GM21786 (cell line): ENCODE data around the gene SCYGR5.
"Not testable (repeated sequence)": the region's sequence is repeated elsewhere in the genome, so short reads cannot be mapped to it uniquely, and the experiment has no call there.

ENCODE experiments used
- ATAC-seq: cut with Tn5 transposase; IDR thresholded peaks from one replicate; pipeline ENCODE4 v1.9.1; 2021; ENCODE audit not compliant: unreplicated experiment

Gene SCYGR5

DNA sequence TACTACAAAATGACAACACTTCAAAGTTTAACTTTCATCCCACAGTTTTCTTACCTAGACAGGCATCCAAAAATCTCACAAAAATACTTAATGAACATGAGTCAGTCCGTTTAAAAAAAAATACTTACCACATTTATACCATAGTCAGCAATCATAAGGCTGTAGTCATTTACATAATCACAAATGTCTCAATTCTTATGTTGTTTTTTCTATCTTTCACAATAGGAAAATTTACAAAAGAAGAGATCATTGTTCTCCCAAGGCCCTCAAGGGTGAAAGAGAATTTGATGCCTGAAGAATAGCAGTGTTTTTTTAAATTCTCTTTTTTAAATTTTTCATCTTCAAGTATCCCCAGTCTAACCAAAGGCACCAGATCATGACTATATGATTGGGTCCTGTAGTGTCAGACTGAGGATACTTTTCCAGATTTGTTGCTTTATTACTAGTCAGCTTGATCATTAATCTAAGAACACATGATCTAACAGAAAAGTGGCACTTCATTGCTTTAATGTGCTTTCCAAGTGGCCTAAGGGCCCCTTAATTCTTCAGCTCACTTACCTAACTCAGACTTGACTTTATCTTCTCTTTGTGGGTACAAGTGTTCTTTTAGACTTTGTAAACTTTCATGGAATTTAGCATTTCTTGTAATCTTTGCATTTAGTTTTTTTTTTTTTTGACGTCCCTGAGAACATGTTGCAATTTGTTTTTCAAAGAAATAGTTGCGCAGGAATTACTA, 4.7 kb downstream of the SCYGR5 start:
- ATAC-seq = no peak

DNA sequence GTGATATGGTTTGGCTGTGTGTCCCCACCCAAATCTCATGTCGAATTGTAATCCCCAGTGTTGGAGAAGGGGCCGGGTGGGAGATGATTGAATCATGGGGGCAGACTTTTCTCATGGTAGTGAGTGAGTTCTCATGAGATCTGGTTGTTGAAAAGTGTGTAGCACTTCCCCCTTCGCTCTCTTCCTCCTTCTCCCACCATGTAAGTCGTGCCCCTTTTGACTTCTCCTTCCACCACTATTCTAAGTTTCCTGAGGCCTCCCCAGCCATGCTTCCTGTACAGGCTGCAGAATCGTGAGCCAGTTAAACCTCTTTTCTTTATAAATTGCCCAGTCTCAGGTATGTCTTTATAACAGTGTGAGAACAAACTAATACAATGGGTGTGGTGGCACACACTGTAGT, 7.0 kb downstream of the SCYGR5 start:
- not testable (repeated sequence) for ATAC-seq

DNA sequence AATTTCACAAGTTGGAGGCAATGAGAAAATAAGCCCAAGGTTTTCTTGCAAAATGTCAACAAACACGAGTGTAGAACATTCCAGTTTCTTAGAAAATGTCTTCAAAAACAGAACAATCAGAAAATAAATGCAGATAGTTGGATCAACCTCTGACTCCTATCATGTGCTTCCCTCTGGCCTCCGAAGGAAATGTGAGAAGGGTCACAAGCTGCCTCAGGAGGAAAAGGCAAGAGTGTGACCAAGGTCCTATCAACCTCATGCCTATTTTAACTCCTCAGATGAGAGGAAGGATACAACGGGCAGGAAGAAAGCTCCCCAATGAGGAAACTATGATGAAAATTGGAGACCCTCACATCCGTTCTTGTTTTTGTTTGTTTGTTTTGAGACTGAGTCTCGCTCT, 7.9 kb downstream of the SCYGR5 start:
- no peak for ATAC-seq

DNA sequence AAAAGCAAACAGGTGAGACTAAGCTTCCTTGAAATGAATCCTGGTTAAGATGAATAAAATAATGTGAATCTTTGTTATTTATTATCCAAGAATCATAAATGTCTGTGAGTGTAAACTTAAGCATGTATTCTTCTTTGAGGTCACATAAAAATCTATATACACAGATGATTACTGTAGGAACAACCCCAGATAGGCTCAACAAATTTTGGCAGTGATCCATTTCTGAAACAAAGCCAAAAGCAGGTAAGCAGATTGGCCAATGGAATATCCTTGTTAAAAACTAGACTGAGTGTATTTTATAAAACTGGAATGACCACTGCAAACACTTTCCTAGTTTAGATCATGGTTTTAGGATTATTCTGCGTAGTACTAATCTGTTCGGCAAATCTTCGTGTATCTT, 11.3 kb downstream of the SCYGR5 start:
- ATAC-seq = no peak

DNA sequence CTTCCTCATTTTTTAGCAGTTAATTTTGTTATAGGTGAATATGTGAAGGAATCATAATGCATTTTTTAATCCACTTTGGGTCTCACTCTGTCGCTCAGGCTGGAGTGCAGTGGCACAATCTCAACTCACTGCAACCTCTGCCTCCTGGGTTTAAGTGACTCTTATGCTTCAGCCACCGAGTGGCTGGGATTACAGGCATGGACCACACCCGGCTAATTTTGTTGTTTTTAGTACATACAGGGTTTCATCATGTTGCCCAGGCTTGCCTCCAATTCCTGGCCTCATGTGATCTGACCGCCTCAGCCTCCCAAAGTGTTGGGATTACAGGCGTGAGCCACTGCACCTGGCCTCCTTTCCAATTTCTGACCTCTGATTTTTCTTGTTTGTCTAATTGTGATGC, 17.7 kb downstream of the SCYGR5 start:
- ATAC-seq = no peak

DNA sequence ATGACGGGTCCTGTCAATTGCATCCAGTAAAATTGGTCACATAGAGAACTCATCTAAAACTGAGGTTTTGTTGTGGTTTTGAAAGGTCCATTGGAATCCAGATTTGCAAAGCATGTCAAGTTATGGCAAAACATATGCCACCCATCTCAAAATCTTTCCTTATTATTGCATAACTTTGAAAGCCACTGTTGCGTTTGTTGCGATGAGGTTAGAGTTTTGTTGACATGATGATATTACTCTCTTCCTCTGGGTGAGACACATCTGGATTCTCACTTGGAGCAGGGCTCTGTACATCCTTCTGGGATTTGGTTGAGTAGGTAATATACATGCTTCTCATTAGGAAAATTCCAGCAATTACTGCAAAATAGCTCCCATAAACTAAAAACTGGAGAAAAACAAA, 20.6 kb downstream of the SCYGR5 start:
- no peak for ATAC-seq

DNA sequence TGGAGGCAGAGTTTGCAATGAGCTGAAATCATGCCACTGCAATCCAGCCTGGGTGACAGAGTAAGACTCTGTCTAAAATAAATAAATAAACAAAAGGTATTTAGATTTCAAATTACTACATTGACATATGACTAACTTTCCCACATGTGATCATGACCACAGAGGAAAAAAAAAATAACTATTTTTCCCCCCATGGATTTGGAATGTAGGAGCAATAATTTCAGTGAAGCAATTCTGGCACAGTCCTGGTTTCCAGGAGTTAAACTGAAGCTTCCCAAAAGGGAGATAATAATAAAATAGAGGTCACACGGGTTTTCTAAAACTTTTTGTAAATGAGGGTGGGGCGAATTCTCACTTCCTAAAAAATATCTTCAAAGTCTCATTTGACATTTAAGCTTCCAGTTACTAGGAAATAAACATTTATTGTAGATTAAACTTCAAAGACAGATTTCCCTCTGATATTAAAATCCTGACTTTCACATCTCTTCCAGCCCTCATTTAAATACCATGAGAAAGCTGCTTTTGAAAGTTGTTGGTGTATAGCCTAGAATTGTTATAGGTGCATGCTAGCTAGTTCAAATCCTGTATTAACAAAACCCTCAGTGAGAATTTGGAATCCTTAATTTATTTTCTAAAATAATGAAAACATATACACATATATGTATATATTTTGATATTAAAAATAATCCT, 30.5 kb downstream of the SCYGR5 start:
- no peak for ATAC-seq

DNA sequence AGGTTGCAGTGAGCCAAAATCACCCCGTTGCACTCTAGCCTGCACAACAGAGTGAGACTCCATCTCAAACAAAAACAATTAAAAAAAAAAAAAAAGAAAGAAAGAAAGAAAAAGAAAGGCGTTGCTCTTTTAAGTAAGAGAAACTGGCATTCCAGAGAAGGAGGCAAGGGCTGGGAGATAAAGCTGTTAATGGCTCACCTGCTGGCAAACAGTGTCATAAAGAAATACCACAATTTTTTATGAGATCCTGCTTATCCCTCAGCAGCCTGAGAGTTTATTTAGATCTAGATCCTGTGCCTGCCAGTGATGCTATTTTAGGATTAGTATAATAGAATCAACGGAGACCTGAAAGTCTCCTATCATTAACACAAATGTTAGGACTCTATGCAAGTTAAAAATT, 35.0 kb downstream of the SCYGR5 start:
- ATAC-seq = no peak

DNA sequence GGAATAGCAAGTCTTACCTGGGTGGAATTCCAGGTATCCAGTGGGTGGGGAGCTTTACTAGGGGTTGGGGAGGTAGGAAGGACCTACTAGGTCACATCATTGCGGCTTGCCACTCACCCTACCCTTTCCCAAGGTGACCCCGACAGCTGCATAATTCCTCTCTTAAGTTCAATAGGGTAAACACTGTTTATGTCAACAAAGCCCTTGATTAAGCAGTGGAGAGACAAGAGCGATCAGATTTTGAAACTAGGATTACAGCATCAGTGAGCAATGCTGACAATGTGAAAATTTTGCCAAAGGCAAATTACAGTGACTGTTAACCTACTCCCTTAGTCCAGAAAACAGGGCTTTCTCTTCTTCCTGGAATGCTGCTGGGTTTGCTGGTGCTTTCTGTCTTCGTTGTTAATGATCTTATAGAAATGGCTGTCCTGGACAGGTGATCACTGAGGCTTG, 36.7 kb downstream of the SCYGR5 start:
- no peak for ATAC-seq

DNA sequence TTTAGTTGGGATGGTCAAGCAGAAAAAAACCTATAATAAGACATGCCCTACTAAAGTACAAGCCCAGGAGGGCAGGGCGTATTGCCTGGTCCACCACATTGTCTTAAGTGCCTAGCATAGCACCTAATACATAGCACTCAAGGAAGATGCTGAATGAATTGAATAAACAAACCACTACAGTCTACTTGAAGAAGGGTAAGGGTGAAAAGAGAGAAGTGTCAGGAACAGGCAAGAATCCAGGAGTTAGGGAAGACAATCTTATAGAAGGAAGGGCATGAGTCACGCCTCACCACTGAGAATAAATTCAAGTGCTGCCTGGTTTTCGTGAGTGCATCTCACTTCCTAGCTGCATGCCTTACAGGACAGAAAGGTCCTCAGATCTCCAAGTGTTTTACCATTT, 37.4 kb downstream of the SCYGR5 start:
- no peak for ATAC-seq

DNA sequence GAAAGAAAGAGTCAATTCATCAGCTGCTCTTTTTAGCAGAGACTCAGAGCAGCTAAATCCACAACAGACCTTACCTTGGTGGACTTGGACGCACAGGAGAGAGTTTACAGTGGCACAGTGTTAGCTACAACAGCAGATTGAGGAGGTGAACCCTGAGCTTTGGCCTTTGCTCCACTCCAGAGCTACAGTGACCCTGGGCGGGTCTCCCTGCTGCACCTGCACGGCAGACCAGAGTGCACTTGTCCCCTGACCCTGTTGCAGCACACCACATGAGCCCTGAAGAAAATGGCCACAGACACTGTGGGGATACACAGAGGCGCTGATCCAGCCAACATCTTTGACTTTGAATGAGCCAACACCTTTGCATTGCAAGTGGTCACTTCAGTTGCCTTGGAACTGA, 40.3 kb downstream of the SCYGR5 start:
- ATAC-seq = no peak

DNA sequence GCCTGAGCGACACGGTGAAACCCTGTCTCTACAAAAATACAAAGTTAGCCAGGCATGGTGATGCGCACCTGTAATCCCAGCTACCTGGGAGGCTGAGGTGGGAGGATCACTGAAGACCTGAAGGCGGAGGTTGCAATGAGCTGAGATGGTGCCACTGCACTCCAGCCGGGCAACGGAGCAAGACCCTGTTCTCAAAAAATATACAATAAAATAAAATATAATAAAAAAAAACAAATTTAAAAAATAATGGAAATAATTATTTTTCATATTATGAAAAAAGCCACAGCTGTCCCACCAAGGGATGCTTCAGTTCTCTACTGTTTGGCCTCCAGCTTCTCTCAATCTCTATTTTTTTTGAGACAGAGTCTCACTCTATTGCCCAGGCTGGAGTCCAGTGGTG, 40.8 kb downstream of the SCYGR5 start:
- no peak for ATAC-seq

DNA sequence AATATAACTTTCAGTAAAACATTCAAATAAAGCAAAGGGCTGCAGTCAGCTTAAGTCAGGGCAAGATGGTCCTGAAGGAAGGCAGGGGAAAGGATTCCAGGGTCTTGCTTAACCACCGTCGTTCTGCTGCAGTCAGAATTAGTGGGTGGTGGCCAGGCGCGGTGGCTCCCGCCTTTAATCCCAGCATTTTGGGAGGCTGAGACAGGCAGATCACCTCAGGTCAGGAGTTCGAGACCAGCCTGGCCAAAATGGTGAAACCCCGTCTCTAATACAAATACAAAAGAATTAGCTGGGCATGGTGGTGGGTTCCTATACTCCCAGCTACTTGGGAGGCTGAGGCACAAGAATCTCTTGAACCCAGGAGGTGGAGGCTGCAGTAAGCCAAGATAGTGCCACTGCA, 44.4 kb downstream of the SCYGR5 start:
- ATAC-seq = no peak

DNA sequence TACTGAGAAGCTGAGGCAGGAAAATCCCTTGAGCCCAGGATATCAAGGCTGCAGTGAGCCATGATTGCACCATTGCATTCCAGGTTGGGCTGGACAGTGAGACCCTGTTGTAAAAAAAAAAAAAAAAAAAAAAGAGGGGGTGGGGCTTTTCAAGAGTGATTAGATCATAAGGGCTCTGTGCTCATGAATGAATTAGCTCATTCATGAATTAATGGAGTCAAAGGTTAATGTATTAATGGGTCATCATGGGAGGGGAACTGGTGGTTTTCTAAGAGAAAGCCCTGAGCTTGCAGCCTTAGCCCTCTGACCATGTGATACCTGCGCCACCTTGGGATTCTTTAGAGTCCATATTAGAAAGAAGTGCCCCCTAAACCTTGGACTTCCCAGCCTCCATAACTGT, 46.7 kb downstream of the SCYGR5 start:
- no peak for ATAC-seq

DNA sequence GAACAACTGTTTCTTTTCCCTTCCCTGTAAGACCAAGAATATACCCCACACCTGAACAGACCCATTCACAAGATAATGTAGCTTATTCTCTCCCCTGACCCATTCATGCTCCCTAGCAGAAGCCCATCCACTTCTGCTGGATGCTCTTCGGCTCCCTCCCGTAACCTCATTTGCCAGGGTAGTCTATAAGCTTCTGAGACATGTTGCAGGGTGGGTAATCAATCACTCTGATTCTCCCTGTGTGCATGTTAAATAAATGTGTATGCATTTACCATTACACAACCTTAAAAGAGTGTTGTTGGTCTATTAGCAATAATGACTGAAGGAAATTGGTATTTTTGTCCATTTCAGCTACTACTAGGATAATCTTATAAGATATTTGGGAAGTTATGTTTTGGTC, 49.9 kb downstream of the SCYGR5 start:
- ATAC-seq = no peak
